ENCODE results near the gene CTNNA1.

DNA sequence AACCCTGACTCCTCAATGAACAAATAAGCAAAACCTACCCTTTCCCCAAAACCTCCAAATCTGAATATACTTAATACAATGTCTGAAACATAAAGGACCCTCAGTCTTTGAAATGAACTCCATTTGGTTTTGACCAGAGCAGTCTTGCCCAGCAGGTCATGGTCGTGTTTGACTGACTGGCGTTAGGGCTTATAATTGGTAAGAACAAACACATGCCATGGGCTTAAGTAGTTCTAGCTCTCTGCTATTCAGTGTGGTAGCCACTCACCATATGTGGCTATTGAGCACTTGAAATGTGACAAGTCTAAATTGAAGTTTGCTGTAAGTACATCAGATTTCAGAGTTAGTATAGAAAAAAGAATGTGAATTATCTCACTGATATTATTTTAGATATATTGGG lies 79.9 kb downstream of the CTNNA1 start:
- TF ChIP-seq MYNN (tag by site-specific recombination; IDR thresholded peaks at IDR 0.05; ENCODE audit: borderline replicate concordance) (no peak), GLI4 (tag by site-specific recombination; IDR thresholded peaks at IDR 0.05) (no peak), GLI2 (tag by site-specific recombination; IDR thresholded peaks at IDR 0.05; ENCODE audit: borderline replicate concordance, low read depth) (no peak), REPIN1 (tag by site-specific recombination; IDR thresholded peaks at IDR 0.05; ENCODE audit: low read depth) (no peak)
- TF ChIP-seq, protein P1, sequence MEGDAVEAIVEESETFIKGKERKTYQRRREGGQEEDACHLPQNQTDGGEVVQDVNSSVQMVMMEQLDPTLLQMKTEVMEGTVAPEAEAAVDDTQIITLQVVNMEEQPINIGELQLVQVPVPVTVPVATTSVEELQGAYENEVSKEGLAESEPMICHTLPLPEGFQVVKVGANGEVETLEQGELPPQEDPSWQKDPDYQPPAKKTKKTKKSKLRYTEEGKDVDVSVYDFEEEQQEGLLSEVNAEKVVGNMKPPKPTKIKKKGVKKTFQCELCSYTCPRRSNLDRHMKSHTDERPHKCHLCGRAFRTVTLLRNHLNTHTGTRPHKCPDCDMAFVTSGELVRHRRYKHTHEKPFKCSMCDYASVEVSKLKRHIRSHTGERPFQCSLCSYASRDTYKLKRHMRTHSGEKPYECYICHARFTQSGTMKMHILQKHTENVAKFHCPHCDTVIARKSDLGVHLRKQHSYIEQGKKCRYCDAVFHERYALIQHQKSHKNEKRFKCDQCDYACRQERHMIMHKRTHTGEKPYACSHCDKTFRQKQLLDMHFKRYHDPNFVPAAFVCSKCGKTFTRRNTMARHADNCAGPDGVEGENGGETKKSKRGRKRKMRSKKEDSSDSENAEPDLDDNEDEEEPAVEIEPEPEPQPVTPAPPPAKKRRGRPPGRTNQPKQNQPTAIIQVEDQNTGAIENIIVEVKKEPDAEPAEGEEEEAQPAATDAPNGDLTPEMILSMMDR (tag by site-specific recombination; IDR thresholded peaks at IDR 0.05) = no peak

All from HEK293 (cell line).